ENCODE measurements around the gene HRH1.
"Not testable (repeated sequence)": the region's sequence is repeated elsewhere in the genome, so short reads cannot be mapped to it uniquely, and the experiment has no call there.

HRH1 gene, protein sequence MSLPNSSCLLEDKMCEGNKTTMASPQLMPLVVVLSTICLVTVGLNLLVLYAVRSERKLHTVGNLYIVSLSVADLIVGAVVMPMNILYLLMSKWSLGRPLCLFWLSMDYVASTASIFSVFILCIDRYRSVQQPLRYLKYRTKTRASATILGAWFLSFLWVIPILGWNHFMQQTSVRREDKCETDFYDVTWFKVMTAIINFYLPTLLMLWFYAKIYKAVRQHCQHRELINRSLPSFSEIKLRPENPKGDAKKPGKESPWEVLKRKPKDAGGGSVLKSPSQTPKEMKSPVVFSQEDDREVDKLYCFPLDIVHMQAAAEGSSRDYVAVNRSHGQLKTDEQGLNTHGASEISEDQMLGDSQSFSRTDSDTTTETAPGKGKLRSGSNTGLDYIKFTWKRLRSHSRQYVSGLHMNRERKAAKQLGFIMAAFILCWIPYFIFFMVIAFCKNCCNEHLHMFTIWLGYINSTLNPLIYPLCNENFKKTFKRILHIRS
- 0.26 to 1.0 (median 0.77) reads per million in 3 donors for total RNA-seq

- no peaks in the 10 kb centered on the region for H3K9me3 ChIP-seq (ENCODE audit: control insufficient read depth, low read length)
- no peak within 1 kb of the TSS for H3K4me3 ChIP-seq (ENCODE audit: insufficient read depth, low read depth, low read length, poor library complexity, severe bottlenecking)
- H3K36me3 ChIP-seq (ENCODE audit: control insufficient read depth, insufficient read depth, low read length), result no peaks in the 10 kb centered on the region
- no peak for DNase-seq
- peaks cover 13% of the 10 kb centered on the region for H3K27me3 ChIP-seq (replicated peaks; ENCODE audit: control insufficient read depth, insufficient read depth, low read length, poor library complexity, severe bottlenecking)
- no peak within 1 kb of the TSS for H3K27ac ChIP-seq (ENCODE audit: insufficient read depth, low read length, poor library complexity, severe bottlenecking)
- no peaks in the 10 kb centered on the region for H3K4me1 ChIP-seq (ENCODE audit: control insufficient read depth, insufficient read depth, low read length, poor library complexity, severe bottlenecking)
Measured at GRCh38 chr3:11154036-11154952, at the start of gene HRH1. TSS of gene HRH1 (plus strand) at chr3:11154493. CDS start at chr3:11259038, 104,545 bp downstream.

GRCh38 chr3:11113316-11113715 lies 41.0 kb upstream of the HRH1 start:
- not testable (repeated sequence) for H3K4me3 ChIP-seq (ENCODE audit: insufficient read depth, low read depth, low read length, poor library complexity, severe bottlenecking); H3K4me1 ChIP-seq (ENCODE audit: control insufficient read depth, insufficient read depth, low read length, poor library complexity, severe bottlenecking); H3K27ac ChIP-seq (ENCODE audit: insufficient read depth, low read length, poor library complexity, severe bottlenecking); H3K27me3 ChIP-seq (replicated peaks; ENCODE audit: control insufficient read depth, insufficient read depth, low read length, poor library complexity, severe bottlenecking); H3K36me3 ChIP-seq (ENCODE audit: control insufficient read depth, insufficient read depth, low read length); DNase-seq; H3K9me3 ChIP-seq (ENCODE audit: control insufficient read depth, low read length)

GRCh38 chr3:11115548-11115947 lies 38.7 kb upstream of the HRH1 start:
- no peak for DNase-seq
- Histone ChIP-seq H3K4me3 (ENCODE audit: insufficient read depth, low read depth, low read length, poor library complexity, severe bottlenecking) (no peak overlapping the region), H3K4me1 (ENCODE audit: control insufficient read depth, insufficient read depth, low read length, poor library complexity, severe bottlenecking) (no peaks in the 10 kb centered on the region), H3K36me3 (ENCODE audit: control insufficient read depth, insufficient read depth, low read length) (no peaks in the 10 kb centered on the region), H3K9me3 (ENCODE audit: control insufficient read depth, low read length) (no peaks in the 10 kb centered on the region), H3K27me3 (replicated peaks; ENCODE audit: control insufficient read depth, insufficient read depth, low read length, poor library complexity, severe bottlenecking) (no peaks in the 10 kb centered on the region), H3K27ac (ENCODE audit: insufficient read depth, low read length, poor library complexity, severe bottlenecking) (no peak overlapping the region)

DNA sequence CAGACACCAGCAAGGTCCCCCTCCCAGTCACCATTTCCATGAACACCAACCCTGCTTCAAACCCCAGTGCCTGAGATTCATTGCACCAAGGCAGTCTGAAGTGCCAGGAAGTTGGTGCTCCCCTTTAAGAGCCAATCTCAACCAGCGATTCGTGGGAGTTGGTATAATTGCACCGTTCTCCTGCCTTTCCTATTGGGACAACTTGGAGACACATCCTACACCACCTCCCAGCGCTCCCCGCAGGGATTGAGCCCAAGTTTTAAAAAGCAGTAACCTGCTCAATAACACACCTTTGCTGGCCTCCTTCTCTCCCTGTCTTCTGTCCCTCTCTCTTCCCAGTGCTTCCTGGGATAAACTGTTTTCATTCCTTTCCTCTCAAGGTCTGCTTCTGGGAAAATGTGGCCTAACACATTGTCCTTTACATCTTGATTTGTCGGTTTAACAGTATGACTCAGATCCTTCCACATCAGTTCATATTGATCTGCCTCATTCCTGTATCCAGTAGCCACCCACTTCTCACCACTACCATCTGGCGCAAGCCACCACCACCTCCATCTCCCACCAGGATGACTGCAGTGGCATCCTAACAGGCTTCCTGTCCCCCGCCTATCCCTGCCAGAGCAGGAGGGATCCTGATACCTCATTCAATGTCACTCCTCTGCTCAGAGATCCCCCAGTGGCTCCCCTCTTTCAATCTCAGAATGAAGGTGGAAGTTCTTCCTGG lies 37.8 kb upstream of the HRH1 start:
- H3K9me3 ChIP-seq (ENCODE audit: control insufficient read depth, low read length), result no peaks in the 10 kb centered on the region
- H3K27ac ChIP-seq (ENCODE audit: insufficient read depth, low read length, poor library complexity, severe bottlenecking), result no peak overlapping the region
- no peaks in the 10 kb centered on the region for H3K27me3 ChIP-seq (replicated peaks; ENCODE audit: control insufficient read depth, insufficient read depth, low read length, poor library complexity, severe bottlenecking)
- no peaks in the 10 kb centered on the region for H3K36me3 ChIP-seq (ENCODE audit: control insufficient read depth, insufficient read depth, low read length)
- DNase-seq, result no peak
- no peaks in the 10 kb centered on the region for H3K4me1 ChIP-seq (ENCODE audit: control insufficient read depth, insufficient read depth, low read length, poor library complexity, severe bottlenecking)
- H3K4me3 ChIP-seq (ENCODE audit: insufficient read depth, low read depth, low read length, poor library complexity, severe bottlenecking), result no peak overlapping the region

DNA sequence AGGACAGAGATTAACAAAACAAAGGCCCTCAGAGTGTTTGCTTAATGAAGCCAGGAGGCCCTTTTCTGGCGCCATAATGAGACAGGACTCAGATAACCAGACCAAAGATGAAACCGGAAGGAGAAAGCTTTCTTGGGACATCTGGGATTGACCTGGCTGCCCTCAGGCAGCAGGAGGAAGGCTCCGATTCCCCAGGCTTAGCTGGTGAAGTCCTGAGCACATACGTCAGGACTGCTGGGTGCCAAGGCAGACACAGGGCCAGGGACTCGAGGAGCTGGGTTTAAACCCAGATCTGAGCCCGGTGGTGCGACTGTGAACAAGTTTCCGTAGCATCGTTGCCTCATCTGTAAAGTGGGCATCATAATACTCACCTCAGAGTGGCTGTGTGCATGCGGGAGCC lies 36.7 kb upstream of the HRH1 start:
- no peaks in the 10 kb centered on the region for H3K27me3 ChIP-seq (replicated peaks; ENCODE audit: control insufficient read depth, insufficient read depth, low read length, poor library complexity, severe bottlenecking)
- H3K27ac ChIP-seq (ENCODE audit: insufficient read depth, low read length, poor library complexity, severe bottlenecking), result no peak overlapping the region
- H3K9me3 ChIP-seq (ENCODE audit: control insufficient read depth, low read length), result no peaks in the 10 kb centered on the region
- no peak overlapping the region for H3K4me3 ChIP-seq (ENCODE audit: insufficient read depth, low read depth, low read length, poor library complexity, severe bottlenecking)
- no peaks in the 10 kb centered on the region for H3K36me3 ChIP-seq (ENCODE audit: control insufficient read depth, insufficient read depth, low read length)
- no peak for DNase-seq
- no peaks in the 10 kb centered on the region for H3K4me1 ChIP-seq (ENCODE audit: control insufficient read depth, insufficient read depth, low read length, poor library complexity, severe bottlenecking)

- Histone ChIP-seq H3K36me3 (ENCODE audit: control insufficient read depth, insufficient read depth, low read length) (no peaks in the 10 kb centered on the region), H3K27ac (ENCODE audit: insufficient read depth, low read length, poor library complexity, severe bottlenecking) (no peak overlapping the region), H3K4me1 (ENCODE audit: control insufficient read depth, insufficient read depth, low read length, poor library complexity, severe bottlenecking) (no peaks in the 10 kb centered on the region), H3K4me3 (ENCODE audit: insufficient read depth, low read depth, low read length, poor library complexity, severe bottlenecking) (no peak overlapping the region), H3K27me3 (replicated peaks; ENCODE audit: control insufficient read depth, insufficient read depth, low read length, poor library complexity, severe bottlenecking) (no peaks in the 10 kb centered on the region), H3K9me3 (ENCODE audit: control insufficient read depth, low read length) (no peaks in the 10 kb centered on the region)
- no peak for DNase-seq
Measured at GRCh38 chr3:11118181-11118682, 36.1 kb upstream of the HRH1 start.

GRCh38 chr3:11120091-11120805 lies 34.0 kb upstream of the HRH1 start:
- DNase-seq, result no peak
- no peaks in the 10 kb centered on the region for H3K9me3 ChIP-seq (ENCODE audit: control insufficient read depth, low read length)
- no peaks in the 10 kb centered on the region for H3K27me3 ChIP-seq (replicated peaks; ENCODE audit: control insufficient read depth, insufficient read depth, low read length, poor library complexity, severe bottlenecking)
- no peaks in the 10 kb centered on the region for H3K36me3 ChIP-seq (ENCODE audit: control insufficient read depth, insufficient read depth, low read length)
- H3K27ac ChIP-seq (ENCODE audit: insufficient read depth, low read length, poor library complexity, severe bottlenecking), result no peak overlapping the region
- H3K4me3 ChIP-seq (ENCODE audit: insufficient read depth, low read depth, low read length, poor library complexity, severe bottlenecking), result no peak overlapping the region
- no peaks in the 10 kb centered on the region for H3K4me1 ChIP-seq (ENCODE audit: control insufficient read depth, insufficient read depth, low read length, poor library complexity, severe bottlenecking)

DNA sequence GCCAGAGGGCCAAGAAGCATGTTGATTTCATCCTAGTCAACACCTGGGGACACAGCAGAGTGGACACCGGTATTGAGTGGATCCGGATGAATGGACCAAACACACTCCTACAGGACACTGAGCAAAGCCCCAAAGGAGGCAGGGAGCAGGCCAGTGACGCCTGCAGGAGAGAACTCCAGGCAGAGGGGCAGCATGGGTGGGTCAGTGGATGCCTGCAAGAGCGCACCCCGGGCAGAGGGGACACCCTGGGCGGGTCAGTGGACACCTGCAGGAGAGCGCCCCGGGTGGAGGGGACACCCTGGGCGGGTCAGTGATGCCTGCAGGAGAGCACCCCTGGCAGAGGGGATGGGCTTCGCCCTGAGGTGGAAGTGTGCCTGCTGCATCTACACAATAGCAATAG lies 27.6 kb upstream of the HRH1 start:
- Histone ChIP-seq H3K27me3 (replicated peaks; ENCODE audit: control insufficient read depth, insufficient read depth, low read length, poor library complexity, severe bottlenecking) (no peaks in the 10 kb centered on the region), H3K9me3 (ENCODE audit: control insufficient read depth, low read length) (no peaks in the 10 kb centered on the region), H3K4me3 (ENCODE audit: insufficient read depth, low read depth, low read length, poor library complexity, severe bottlenecking) (no peak overlapping the region), H3K27ac (ENCODE audit: insufficient read depth, low read length, poor library complexity, severe bottlenecking) (no peak overlapping the region), H3K36me3 (ENCODE audit: control insufficient read depth, insufficient read depth, low read length) (no peaks in the 10 kb centered on the region), H3K4me1 (ENCODE audit: control insufficient read depth, insufficient read depth, low read length, poor library complexity, severe bottlenecking) (no peaks in the 10 kb centered on the region)
- no peak for DNase-seq
